Fibroblast of peridontal ligament (primary cell): ENCODE data around the gene RASGRP1.
"Not testable (repeated sequence)": the region's sequence is repeated elsewhere in the genome, so short reads cannot be mapped to it uniquely, and the experiment has no call there.

ENCODE experiments used
- DNase-seq: peaks from one replicate; pipeline ENCODE4 v3.0.0-alpha.2; 2010; ENCODE audit errors: extremely low read depth

RASGRP1 gene

GRCh38 chr15:38564557-38565286 lies at the start of gene RASGRP1:
Gene RASGRP1 (minus strand): TSS chr15:38564814. CDS start chr15:38564628, 186 bp downstream.
- no peak for DNase-seq

- no peak for DNase-seq
Measured at GRCh38 chr15:38613085-38613484, 48.5 kb upstream of the RASGRP1 start.

GRCh38 chr15:38612159-38612863 lies 47.7 kb upstream of the RASGRP1 start:
- no peak for DNase-seq

- DNase-seq = no peak
Measured at GRCh38 chr15:38611228-38611627, 46.6 kb upstream of the RASGRP1 start.

- no peak for DNase-seq
Measured at GRCh38 chr15:38610748-38611147, 46.1 kb upstream of the RASGRP1 start.

- DNase-seq = no peak
Measured at GRCh38 chr15:38609097-38609738, 44.6 kb upstream of the RASGRP1 start.

GRCh38 chr15:38608682-38609081 lies 44.1 kb upstream of the RASGRP1 start:
- no peak for DNase-seq

- no peak for DNase-seq
Measured at GRCh38 chr15:38605744-38606143, 41.1 kb upstream of the RASGRP1 start.

- DNase-seq = no peak
Measured at GRCh38 chr15:38603672-38604071, 39.1 kb upstream of the RASGRP1 start.

- no peak for DNase-seq
Measured at GRCh38 chr15:38602910-38603670, 38.5 kb upstream of the RASGRP1 start.

GRCh38 chr15:38600236-38600635 lies 35.6 kb upstream of the RASGRP1 start:
- DNase-seq = no peak

- DNase-seq = no peak
Measured at GRCh38 chr15:38598749-38599148, 34.1 kb upstream of the RASGRP1 start.

- no peak for DNase-seq
Measured at GRCh38 chr15:38597219-38597800, 32.7 kb upstream of the RASGRP1 start.

GRCh38 chr15:38593524-38593923 lies 28.9 kb upstream of the RASGRP1 start:
- no peak for DNase-seq

GRCh38 chr15:38589502-38589901 lies 24.9 kb upstream of the RASGRP1 start:
- DNase-seq = peak; percentile 75

GRCh38 chr15:38588672-38589071 lies 24.1 kb upstream of the RASGRP1 start:
- no peak for DNase-seq

- DNase-seq = no peak
Measured at GRCh38 chr15:38587214-38587613, 22.6 kb upstream of the RASGRP1 start.

GRCh38 chr15:38586005-38586404 lies 21.4 kb upstream of the RASGRP1 start:
- DNase-seq = not testable (repeated sequence)

- DNase-seq = no peak
Measured at GRCh38 chr15:38578626-38579025, 14.0 kb upstream of the RASGRP1 start.

- DNase-seq = no peak
Measured at GRCh38 chr15:38577424-38577987, 12.9 kb upstream of the RASGRP1 start.

- DNase-seq = no peak
Measured at GRCh38 chr15:38576837-38577236, 12.2 kb upstream of the RASGRP1 start.
